ENCODE measurements around the gene POU2F2. TPM values are rescaled to one million over a fixed set of nuclear protein-coding genes. Genes with fewer than 3 reads are reported as not detected.

The POU2F2 gene
- total RNA-seq, 1 donor from 2014 or later, result 1.2 TPM

DNA sequence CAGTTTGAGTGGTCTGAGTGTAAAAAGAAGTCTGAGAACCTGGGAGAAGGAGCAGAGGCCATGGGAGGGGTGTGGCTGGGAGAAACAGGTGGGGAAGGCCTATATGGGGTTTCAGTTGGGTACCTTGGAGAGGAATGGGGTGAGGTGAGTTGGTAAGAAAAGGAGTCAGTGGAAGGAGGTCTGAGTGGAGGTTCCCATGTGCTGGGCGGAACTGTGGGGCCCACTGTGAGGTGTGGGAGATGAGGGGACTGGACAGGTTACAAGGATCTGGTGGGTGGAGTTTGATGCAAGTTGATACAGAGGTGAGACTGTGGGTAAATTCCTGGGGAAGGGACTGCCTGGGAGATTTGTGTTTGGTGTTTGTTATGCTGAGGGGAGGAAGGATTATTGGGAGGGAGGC is 54.2 kb downstream of the POU2F2 start:
- Histone ChIP-seq H3K4me1 (peaks cover 41% of the 10 kb centered on the region), H3K4me3 (no peak overlapping the region), H3K27me3 (ENCODE audit: low read depth) (no peaks in the 10 kb centered on the region), H3K36me3 (peaks cover 38% of the 10 kb centered on the region), H3K9me3 (replicated peaks) (no peaks in the 10 kb centered on the region), H3K27ac (replicated peaks) (no peak overlapping the region)
- DNase-seq, result no peak
- TF ChIP-seq, protein P1, sequence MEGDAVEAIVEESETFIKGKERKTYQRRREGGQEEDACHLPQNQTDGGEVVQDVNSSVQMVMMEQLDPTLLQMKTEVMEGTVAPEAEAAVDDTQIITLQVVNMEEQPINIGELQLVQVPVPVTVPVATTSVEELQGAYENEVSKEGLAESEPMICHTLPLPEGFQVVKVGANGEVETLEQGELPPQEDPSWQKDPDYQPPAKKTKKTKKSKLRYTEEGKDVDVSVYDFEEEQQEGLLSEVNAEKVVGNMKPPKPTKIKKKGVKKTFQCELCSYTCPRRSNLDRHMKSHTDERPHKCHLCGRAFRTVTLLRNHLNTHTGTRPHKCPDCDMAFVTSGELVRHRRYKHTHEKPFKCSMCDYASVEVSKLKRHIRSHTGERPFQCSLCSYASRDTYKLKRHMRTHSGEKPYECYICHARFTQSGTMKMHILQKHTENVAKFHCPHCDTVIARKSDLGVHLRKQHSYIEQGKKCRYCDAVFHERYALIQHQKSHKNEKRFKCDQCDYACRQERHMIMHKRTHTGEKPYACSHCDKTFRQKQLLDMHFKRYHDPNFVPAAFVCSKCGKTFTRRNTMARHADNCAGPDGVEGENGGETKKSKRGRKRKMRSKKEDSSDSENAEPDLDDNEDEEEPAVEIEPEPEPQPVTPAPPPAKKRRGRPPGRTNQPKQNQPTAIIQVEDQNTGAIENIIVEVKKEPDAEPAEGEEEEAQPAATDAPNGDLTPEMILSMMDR (IDR thresholded peaks at IDR 0.05; ENCODE audit: borderline replicate concordance), result no peak
- intact Hi-C loops (cut with micrococcal nuclease), result no loop called here

DNA sequence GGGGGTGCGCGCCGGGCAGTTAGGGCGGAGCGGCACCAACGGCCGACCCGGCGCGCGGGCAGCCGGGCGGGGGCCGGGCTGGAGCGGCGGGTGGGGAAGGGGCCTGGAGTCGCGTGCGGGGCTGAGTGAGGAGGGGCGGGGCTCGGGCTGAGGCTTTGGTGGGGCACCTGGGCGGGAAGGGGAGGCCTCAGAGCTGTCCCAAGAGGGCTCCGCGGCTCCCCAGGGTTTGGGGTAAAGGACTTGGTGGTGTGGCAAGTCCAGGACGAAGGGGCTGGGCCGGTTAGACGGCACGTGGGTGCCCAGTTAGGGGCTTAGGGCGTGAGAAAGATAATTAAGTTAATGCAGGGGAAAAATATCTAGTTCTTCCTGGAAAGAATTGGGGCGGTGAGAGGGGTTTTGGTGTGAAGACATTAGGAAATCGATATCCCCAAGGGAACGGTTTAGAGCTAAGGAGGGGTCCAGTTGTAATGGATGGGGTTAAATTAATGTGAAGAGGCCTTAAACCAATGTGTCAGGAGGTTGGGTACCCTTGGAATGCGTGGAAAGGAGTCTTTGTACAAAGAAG is 55.8 kb downstream of the POU2F2 start:
- peaks cover 31% of the 10 kb centered on the region for H3K36me3 ChIP-seq
- intact Hi-C loops (cut with micrococcal nuclease), result no loop called here
- DNase-seq, result no peak
- peak overlapping the region; percentile 95 for H3K4me3 ChIP-seq
- TF ChIP-seq, protein P1 (IDR thresholded peaks at IDR 0.05; ENCODE audit: borderline replicate concordance), result no peak
- H3K9me3 ChIP-seq (replicated peaks), result no peaks in the 10 kb centered on the region
- H3K27me3 ChIP-seq (ENCODE audit: low read depth), result no peaks in the 10 kb centered on the region
- peak overlapping the region; percentile 99 for H3K27ac ChIP-seq (replicated peaks)
- peaks cover 33% of the 10 kb centered on the region for H3K4me1 ChIP-seq

DNA sequence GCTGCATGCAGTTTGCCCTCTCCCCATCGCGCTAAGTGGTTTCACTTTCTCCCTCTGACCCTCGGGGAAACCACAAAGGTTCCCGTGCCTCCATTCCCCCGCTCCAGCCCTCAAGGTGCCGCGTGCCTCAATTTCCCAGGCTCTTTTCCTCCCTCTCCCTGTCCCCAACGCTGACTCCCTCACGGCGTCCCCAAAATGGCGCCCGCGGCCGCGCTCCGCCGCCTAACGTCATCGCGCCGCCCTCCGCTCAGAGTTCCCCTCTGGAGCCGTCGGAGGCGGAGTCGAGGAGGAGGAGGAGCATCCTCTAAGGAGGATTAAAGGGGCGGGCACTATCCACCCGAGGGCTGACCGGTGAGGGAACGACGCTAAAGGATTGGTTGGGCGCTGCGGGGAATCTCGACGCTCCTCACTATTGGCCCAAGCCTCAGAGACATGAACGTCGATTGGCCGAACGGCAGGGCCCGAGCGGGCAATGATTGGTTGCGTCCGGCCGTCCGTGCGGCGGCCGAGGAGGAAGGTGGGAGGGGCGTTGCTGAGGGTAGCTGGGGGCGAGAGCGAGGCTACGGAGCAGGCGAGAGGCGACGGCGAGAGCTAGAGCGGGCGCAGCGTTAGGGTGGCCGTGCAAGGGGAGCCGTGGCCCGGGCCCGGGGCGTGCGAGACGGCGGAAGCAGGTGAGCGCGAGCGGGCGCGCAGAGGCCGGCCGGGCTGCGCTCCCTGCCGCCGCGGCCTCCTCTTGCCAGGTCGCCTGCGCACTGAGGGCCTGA is 56.4 kb downstream of the POU2F2 start, which contains the start of gene ZNF574:
TSS of gene ZNF574 (plus strand) at position 551 of the 764 bp plus-strand sequence. CDS start 2,441 bp downstream, outside the sequence.
- intact Hi-C loops (cut with micrococcal nuclease), result no loop called here
- Histone ChIP-seq H3K9me3 (replicated peaks) (no peaks in the 10 kb centered on the region), H3K4me1 (peaks cover 32% of the 10 kb centered on the region), H3K27ac (replicated peaks) (peak within 1 kb of the TSS; percentile 99), H3K36me3 (peaks cover 24% of the 10 kb centered on the region), H3K27me3 (ENCODE audit: low read depth) (no peaks in the 10 kb centered on the region), H3K4me3 (peak within 1 kb of the TSS; percentile 95)
- TF ChIP-seq, protein P1 (IDR thresholded peaks at IDR 0.05; ENCODE audit: borderline replicate concordance), result no peak
- peak; percentile 98 for DNase-seq

DNA sequence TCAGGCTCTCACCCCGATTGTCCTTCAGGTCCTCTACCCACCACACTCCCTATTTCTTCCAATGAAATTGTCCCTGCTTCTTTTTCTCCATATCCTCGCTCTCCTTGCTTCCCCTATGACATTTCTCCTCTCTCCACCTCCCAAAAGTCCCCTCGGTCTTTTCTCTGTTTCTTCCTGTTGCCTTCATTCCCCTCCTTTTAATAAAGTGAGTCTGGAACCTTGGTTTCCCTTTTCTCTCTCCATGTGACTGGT is 57.0 kb downstream of the POU2F2 start:
- peak overlapping the region; percentile 99 for H3K27ac ChIP-seq (replicated peaks)
- H3K9me3 ChIP-seq (replicated peaks), result no peaks in the 10 kb centered on the region
- H3K27me3 ChIP-seq (ENCODE audit: low read depth), result no peaks in the 10 kb centered on the region
- DNase-seq, result no peak
- TF ChIP-seq, protein P1 (IDR thresholded peaks at IDR 0.05; ENCODE audit: borderline replicate concordance), result no peak
- intact Hi-C loops (cut with micrococcal nuclease), result no loop called here
- peak overlapping the region; percentile 95 for H3K4me3 ChIP-seq
- peaks cover 19% of the 10 kb centered on the region for H3K36me3 ChIP-seq
- peaks cover 33% of the 10 kb centered on the region for H3K4me1 ChIP-seq

DNA sequence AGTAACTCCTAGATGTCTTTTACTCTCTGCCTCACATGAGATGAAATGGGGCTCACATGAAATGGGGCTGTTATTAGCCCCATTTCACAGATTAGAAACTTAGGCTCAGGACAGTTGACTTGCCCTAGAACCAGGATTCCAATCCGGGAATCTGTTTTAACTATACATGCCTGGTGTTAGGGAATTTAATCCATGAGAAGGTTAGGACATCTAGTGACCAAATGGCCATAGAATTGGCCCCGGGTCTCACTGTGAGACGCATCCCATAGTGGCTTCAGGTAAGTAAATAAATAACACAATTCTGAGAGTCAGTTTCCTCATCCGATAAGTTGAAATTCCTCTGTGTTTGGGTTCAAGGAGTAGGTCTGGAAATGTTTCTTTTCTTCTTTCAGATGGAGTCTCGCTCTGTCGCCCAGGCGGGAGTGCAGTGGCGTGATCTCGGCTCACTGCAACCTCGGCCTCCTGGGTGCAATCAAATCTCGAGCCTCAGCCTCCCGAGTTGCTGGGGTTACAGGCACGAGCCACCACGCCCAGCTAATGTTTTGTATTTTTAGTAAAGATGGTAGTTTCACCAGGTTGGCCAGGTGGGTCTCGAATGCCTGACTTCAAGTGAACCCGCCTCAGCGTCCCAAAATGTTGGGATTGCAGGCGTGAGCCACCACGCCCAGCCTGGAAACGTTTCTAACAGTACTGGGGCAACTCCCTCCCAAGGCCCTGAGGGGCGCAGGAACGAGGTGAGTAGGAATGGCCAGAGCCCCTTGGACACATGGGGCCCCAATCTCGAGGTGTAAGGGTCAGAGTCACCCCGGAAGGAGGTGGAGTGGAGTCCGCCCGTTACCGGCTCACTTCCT is 57.5 kb downstream of the POU2F2 start:
- peak overlapping the region; percentile 95 for H3K4me3 ChIP-seq
- peaks cover 5% of the 10 kb centered on the region for H3K27me3 ChIP-seq (ENCODE audit: low read depth)
- H3K4me1 ChIP-seq, result peaks cover 38% of the 10 kb centered on the region
- peaks cover 14% of the 10 kb centered on the region for H3K36me3 ChIP-seq
- TF ChIP-seq, protein P1 (IDR thresholded peaks at IDR 0.05; ENCODE audit: borderline replicate concordance), result no peak
- H3K9me3 ChIP-seq (replicated peaks), result no peaks in the 10 kb centered on the region
- no peak for DNase-seq
- peak overlapping the region; percentile 99 for H3K27ac ChIP-seq (replicated peaks)
- intact Hi-C loops (cut with micrococcal nuclease), result no loop called here

Measured in left ventricle myocardium inferior (tissue), 1 donor.